Mucosa of descending colon (tissue), 3 donors: ENCODE data around the gene C1D. TPM values are rescaled to one million over a fixed set of nuclear protein-coding genes. Genes with fewer than 3 reads are reported as not detected.
"Not testable (repeated sequence)": the region's sequence is repeated elsewhere in the genome, so short reads cannot be mapped to it uniquely, and the experiment has no call there.

Experiments used
- ATAC-seq: fragments of 200-7000 bp; cut with Tn5 transposase; one replicate; pipeline ENCODE4 v1.9.1; 2020; ENCODE audit warnings: mild to moderate bottlenecking, moderate library complexity
- DNase-seq, 3 donors: peaks; one replicate each; pipeline ENCODE4 v3.0.0-alpha.2; 2020
- H3K36me3 ChIP-seq: fragments of 200-600 bp; one replicate; pipeline ENCODE4 v1.8.0; 2021; ENCODE audit warnings: low read depth, mild to moderate bottlenecking
- H3K4me1 ChIP-seq: fragments of 200-600 bp; one replicate; pipeline ENCODE4 v1.8.0; 2021; ENCODE audit warnings: low read depth, mild to moderate bottlenecking
- H3K4me3 ChIP-seq: fragments of 200-600 bp; one replicate; pipeline ENCODE4 v1.8.0; 2021; ENCODE audit warnings: mild to moderate bottlenecking
- H3K9me3 ChIP-seq: fragments of 200-600 bp; one replicate; pipeline ENCODE4 v1.8.0; 2021; ENCODE audit warnings: mild to moderate bottlenecking
- intact Hi-C, 2 donors: fragments of 100-400 bp; cut with DNase I in 1 of 2; cut with micrococcal nuclease in 1 of 2; formaldehyde crosslinking; loops; one replicate each; pipeline versions ENCODE4 v1.11.0 to v1.11.1; 2022; cut with DNase I, micrococcal nuclease
- total RNA-seq, 3 donors: library from RNA; stranded (reverse); fragmentation: NEBNext Ultra II Directional in 2 of 3; extraction: Animal tissue kit (Norgen Biotek cat#: 25700) in 2 of 3; gene quantifications; one replicate each; pipeline versions ENCODE4 v1.2.1 to v1.2.4, GENCODE V29; 2021 to 2023
- TF ChIP-seq, protein P1 (sequence below): fragments of 200-600 bp; IDR thresholded peaks from one replicate; pipeline ENCODE4 v1.8.0; 2022; ENCODE audit warnings: antibody characterized with exemption, mild to moderate bottlenecking
- donor health status: DM: no; HTN: no; CAD: no; lungs with moderate emphysema.
- donor health status: DM: no; HTN: no; CAD: no.
- donor health status: DM: no; HTN: yes; CAD: no.

Gene C1D
- total RNA-seq, 3 donors from 2014 or later = 13.2 to 18.8 (median 14.1) TPM

DNA sequence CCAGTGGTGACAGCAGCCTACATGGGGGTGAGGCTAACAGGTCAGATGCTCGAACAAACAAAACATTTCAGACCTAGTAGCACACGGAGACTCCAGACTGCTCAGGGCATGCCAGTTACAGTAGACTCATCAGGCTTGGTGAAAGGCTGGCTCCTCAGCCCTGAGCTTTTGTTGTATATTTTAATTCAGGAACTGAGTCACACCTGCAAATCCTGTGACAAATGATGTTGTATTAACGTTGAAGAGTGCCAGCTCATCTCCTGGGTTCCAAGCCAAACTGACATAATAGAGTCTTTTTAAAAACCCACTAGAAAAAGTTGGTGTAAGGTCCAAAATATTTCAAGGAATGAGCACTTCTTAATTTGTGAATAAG, 65.3 kb downstream of the C1D start:
- intact Hi-C loops = no loop called here
- no peak for ATAC-seq

DNA sequence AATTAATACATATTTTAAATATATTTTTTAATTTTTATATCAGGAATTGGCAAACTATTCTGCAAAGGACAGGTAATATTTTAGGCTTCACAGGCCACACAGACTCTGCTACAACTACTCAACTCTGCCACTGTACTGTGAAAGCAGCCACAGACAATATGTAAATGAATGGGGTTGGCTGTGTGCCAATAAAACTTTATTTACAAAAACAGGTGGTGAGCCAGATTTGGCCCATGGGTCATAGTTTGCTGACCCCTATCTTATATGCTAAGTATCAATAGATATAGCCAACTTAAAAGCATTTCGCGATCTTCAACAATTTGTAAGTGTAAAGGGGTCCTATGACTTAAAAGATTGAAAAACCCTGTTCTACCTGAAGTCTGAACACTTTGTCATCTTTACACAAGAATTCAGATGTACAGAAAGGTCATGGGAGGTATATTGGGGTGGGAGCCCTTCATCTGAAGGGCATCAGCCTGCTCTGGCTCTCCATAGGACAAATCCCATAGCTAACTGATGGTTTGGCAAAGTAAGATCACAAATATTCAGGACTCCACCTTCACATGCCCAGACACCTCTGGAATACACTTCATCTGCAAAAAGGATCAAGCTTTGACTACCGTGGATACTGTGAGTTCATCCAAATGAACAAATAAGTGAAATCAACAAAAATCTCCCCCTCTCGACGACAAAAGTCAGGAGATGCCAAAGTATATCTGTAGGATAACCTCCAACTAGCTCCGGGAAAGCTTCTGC, 65.9 kb downstream of the C1D start:
- no peaks in the 10 kb centered on the region for H3K36me3 ChIP-seq
- H3K4me3 ChIP-seq = no peak overlapping the region
- intact Hi-C loops = no loop called here
- DNase-seq (no peak), ATAC-seq (no peak)
- H3K4me1 ChIP-seq = no peaks in the 10 kb centered on the region
- TF ChIP-seq, protein P1, sequence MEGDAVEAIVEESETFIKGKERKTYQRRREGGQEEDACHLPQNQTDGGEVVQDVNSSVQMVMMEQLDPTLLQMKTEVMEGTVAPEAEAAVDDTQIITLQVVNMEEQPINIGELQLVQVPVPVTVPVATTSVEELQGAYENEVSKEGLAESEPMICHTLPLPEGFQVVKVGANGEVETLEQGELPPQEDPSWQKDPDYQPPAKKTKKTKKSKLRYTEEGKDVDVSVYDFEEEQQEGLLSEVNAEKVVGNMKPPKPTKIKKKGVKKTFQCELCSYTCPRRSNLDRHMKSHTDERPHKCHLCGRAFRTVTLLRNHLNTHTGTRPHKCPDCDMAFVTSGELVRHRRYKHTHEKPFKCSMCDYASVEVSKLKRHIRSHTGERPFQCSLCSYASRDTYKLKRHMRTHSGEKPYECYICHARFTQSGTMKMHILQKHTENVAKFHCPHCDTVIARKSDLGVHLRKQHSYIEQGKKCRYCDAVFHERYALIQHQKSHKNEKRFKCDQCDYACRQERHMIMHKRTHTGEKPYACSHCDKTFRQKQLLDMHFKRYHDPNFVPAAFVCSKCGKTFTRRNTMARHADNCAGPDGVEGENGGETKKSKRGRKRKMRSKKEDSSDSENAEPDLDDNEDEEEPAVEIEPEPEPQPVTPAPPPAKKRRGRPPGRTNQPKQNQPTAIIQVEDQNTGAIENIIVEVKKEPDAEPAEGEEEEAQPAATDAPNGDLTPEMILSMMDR = no peak
- no peaks in the 10 kb centered on the region for H3K9me3 ChIP-seq

More for the DNA sequence above, 65.3 kb downstream of the C1D start:
- Histone ChIP-seq H3K9me3 (no peaks in the 10 kb centered on the region), H3K36me3 (no peaks in the 10 kb centered on the region), H3K4me3 (no peak overlapping the region), H3K4me1 (no peaks in the 10 kb centered on the region)
- no peak for DNase-seq
- TF ChIP-seq, protein P1 = no peak

DNA sequence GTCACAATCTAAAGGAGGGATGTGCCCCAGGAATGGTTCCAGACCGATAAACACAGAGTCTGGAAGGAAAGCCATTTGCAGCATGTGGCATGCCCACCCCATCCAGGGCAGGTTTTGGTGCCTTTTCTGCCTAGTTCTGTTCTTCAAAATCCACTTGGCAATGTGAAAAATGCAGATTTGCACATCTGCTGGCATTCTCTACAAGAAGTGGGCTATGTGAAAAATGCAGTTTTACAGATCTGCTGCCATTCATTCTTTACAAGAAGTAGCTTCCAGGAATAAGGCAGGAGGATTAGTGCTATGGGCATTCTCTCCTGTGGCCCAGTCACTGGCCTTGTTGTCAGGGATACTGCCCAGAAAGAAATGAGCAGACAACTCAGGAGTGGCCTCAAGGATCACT, 68.1 kb downstream of the C1D start:
- Histone ChIP-seq H3K36me3 (no peaks in the 10 kb centered on the region), H3K4me1 (no peaks in the 10 kb centered on the region), H3K9me3 (no peaks in the 10 kb centered on the region), H3K4me3 (no peak overlapping the region)
- TF ChIP-seq, protein P1 = no peak
- intact Hi-C loops = no loop called here
- DNase-seq (no peak), ATAC-seq (no peak)

DNA sequence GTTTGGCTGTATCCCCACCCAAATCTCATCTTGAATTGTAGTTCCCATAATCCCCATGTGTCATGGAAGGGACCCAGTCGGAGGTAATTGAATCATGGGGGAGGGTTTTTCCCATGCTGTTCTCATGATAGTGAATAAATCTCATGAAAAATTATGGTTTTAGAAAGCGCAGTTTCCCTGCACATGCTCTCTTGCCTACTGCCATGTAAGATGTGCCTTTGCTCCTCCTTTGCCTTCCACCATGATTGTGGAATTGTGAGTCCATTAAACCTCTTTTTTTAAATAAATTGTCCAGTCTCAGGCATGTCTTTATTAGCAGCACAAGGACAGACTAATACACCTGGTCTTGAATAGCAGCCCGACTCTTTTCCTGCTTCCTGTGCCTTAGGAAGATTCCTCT, 68.7 kb downstream of the C1D start:
- intact Hi-C loops, DNase-seq, H3K4me3 ChIP-seq, ATAC-seq, H3K4me1 ChIP-seq, H3K36me3 ChIP-seq, H3K9me3 ChIP-seq: not testable (repeated sequence)

DNA sequence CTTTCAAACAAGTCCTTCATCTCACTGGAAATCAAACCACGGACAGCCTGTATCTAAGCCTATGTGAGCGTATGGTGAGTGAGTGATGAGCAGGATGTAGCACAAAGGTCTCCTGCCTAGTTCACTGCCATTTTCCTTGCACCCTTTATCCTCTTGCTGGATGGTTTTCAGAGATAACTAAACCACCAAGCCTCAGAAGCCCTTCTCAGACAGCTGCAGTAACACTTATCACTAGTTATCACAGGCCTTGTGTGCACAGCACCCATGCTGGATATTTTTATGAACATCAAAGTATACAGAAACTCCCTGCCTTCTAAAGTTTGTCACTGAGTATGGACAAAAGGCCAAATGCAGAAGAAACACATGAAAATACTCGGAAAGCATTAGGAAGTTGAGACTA, 69.5 kb downstream of the C1D start:
- Histone ChIP-seq H3K36me3 (no peaks in the 10 kb centered on the region), H3K4me1 (no peaks in the 10 kb centered on the region), H3K4me3 (no peak overlapping the region), H3K9me3 (no peaks in the 10 kb centered on the region)
- TF ChIP-seq, protein P1 = no peak
- ATAC-seq = no peak
- intact Hi-C loops = no loop called here
- no peak for DNase-seq

DNA sequence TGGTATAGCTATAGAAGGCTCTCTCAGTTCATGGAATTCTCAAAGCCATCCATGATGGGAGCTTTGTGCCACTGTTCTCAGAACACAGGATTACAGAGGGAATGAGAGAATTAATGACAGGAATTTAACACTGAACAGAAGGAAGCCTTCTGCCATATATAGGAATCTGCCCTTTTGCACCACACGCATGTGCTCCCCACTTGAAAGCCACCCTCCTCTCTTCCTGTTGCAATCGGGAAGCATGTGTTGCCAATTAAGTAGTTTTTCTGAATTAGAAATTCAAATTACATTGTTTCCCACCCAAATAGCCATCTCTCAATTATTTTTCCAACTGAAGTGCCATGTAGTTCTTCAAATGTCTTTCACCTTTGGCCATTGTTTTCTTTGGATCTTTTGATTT, 71.3 kb downstream of the C1D start:
- Histone ChIP-seq H3K9me3 (no peaks in the 10 kb centered on the region), H3K4me1 (no peaks in the 10 kb centered on the region), H3K36me3 (no peaks in the 10 kb centered on the region), H3K4me3 (no peak overlapping the region)
- intact Hi-C loops = no loop called here
- ATAC-seq (no peak), DNase-seq (no peak)
- TF ChIP-seq, protein P1 = no peak

Other genes starting within 250 kb of the C1D start
- gene PNO1, start 94.9 kb upstream of the C1D start, total RNA-seq = 10 to 100 TPM in 1 of 3 donors, 1 to 10 TPM in 2; 5.1 to 12.3 (median 7.9) TPM
- gene PPP3R1, start 189.5 kb upstream of the C1D start, total RNA-seq = 10 to 100 TPM; 45.9 to 54.0 (median 53.4) TPM